MM.1S (cell line): ENCODE data around the gene ASCC3.
A peak's percentile ranks its signal among the peaks of the same experiment; 100 is the strongest.

Experiments
- DNase-seq: peaks from one replicate; pipeline ENCODE4 v3.0.0-alpha.2; 2015
- H2AFZ ChIP-seq: fragments of 300-600 bp; sonication (generic); 2 replicates; pipeline ENCODE4 v1.6.0; 2016; ENCODE audit warnings: antibody characterized with exemption, low read length
- H3F3A ChIP-seq: fragments of 300-600 bp; sonication (generic); 2 replicates; pipeline ENCODE4 v1.6.1; 2016; ENCODE audit warnings: mild to moderate bottlenecking, antibody characterized with exemption, low read length, moderate library complexity, mixed read lengths; ENCODE audit not compliant: insufficient read depth
- H3K27ac ChIP-seq: fragments of 300-600 bp; sonication (generic); 2 replicates; pipeline ENCODE4 v1.5.1; 2016; ENCODE audit warnings: mild to moderate bottlenecking, low read length
- H3K27me3 ChIP-seq: fragments of 300-600 bp; sonication (generic); replicated peaks from 2 replicates; pipeline ENCODE4 v1.6.0; 2016; ENCODE audit warnings: low read length; ENCODE audit not compliant: insufficient read depth
- H3K36me3 ChIP-seq: fragments of 300-600 bp; sonication (generic); replicated peaks from 2 replicates; pipeline ENCODE4 v1.6.1; 2016; ENCODE audit warnings: mild to moderate bottlenecking, low read length, mixed read lengths; ENCODE audit not compliant: insufficient read depth
- H3K4me1 ChIP-seq: fragments of 300-600 bp; sonication (generic); 2 replicates; pipeline ENCODE4 v1.6.1; 2016; ENCODE audit warnings: low read length, mixed read lengths
- H3K4me2 ChIP-seq: fragments of 300-600 bp; sonication (generic); 2 replicates; pipeline ENCODE4 v1.6.0; 2016; ENCODE audit warnings: low read depth, low read length
- H3K4me3 ChIP-seq: fragments of 300-600 bp; sonication (generic); 2 replicates; pipeline ENCODE4 v1.5.1; 2016; ENCODE audit warnings: low read length, mixed read lengths
- H3K79me2 ChIP-seq: fragments of 300-600 bp; sonication (generic); 2 replicates; pipeline ENCODE4 v1.6.1; 2016; ENCODE audit warnings: mixed run types, low read length, mixed read lengths
- H3K9ac ChIP-seq: fragments of 300-600 bp; sonication (generic); 2 replicates; pipeline ENCODE4 v1.6.1; 2016; ENCODE audit warnings: low read length, mixed read lengths
- H3K9me2 ChIP-seq: fragments of 300-600 bp; sonication (generic); replicated peaks from 2 replicates; pipeline ENCODE4 v1.6.1; 2016; ENCODE audit warnings: mild to moderate bottlenecking, low read length, mixed read lengths; ENCODE audit not compliant: insufficient read depth
- H3K9me3 ChIP-seq: fragments of 300-600 bp; sonication (generic); replicated peaks from 2 replicates; pipeline ENCODE4 v1.6.1; 2016; ENCODE audit warnings: mild to moderate bottlenecking, low read length, mixed read lengths; ENCODE audit not compliant: insufficient read depth
- H4K20me1 ChIP-seq: fragments of 300-600 bp; sonication (generic); 2 replicates; pipeline ENCODE4 v1.6.1; 2016; ENCODE audit warnings: mild to moderate bottlenecking, low read length, moderate library complexity, mixed read lengths; ENCODE audit not compliant: insufficient read depth
- EZH2 ChIP-seq: fragments of 300-600 bp; sonication (generic); optimal IDR thresholded peaks from 2 replicates; pipeline ENCODE3; 2017; ENCODE audit warnings: low read depth, mild to moderate bottlenecking, antibody characterized with exemption, low read length, mixed read lengths
- EZH2phosphoT487 ChIP-seq: fragments of 300-600 bp; sonication (generic); IDR thresholded peaks from 2 replicates; pipeline ENCODE4 v1.6.1; 2018; ENCODE audit warnings: antibody characterized with exemption, low read length
- TF ChIP-seq, protein P1 (sequence below): fragments of 300-600 bp; sonication (generic); IDR thresholded peaks from 2 replicates; pipeline ENCODE4 v1.5.1; 2016; ENCODE audit warnings: antibody characterized with exemption, low read length, mixed read lengths

ASCC3 gene

GRCh38 chr6:100460650-100461204 lies 420.4 kb downstream of the ASCC3 start:
- Histone ChIP-seq H3K9me2 (no peaks in the 10 kb centered on the region), H3K36me3 (no peaks in the 10 kb centered on the region), H3K4me3 (peak overlapping the region; percentile 45), H3K4me1 (0 out of 2 replicates have a peak, but pooled peaks cover 6% of the 10 kb centered on the region), H3K27ac (no peak overlapping the region), H2AFZ (no peak overlapping the region), H3K27me3 (peaks cover 11% of the 10 kb centered on the region), H4K20me1 (no peaks in the 10 kb centered on the region), H3F3A (no peaks in the 10 kb centered on the region), H3K79me2 (no peaks in the 10 kb centered on the region), H3K4me2 (peak overlapping the region; percentile 58; the same call in 1 of the 2 replicates), H3K9me3 (no peaks in the 10 kb centered on the region), H3K9ac (no peak overlapping the region)
- TF ChIP-seq EZH2phosphoT487: no peak
- TF ChIP-seq EZH2: no peak
- TF ChIP-seq, protein P1, sequence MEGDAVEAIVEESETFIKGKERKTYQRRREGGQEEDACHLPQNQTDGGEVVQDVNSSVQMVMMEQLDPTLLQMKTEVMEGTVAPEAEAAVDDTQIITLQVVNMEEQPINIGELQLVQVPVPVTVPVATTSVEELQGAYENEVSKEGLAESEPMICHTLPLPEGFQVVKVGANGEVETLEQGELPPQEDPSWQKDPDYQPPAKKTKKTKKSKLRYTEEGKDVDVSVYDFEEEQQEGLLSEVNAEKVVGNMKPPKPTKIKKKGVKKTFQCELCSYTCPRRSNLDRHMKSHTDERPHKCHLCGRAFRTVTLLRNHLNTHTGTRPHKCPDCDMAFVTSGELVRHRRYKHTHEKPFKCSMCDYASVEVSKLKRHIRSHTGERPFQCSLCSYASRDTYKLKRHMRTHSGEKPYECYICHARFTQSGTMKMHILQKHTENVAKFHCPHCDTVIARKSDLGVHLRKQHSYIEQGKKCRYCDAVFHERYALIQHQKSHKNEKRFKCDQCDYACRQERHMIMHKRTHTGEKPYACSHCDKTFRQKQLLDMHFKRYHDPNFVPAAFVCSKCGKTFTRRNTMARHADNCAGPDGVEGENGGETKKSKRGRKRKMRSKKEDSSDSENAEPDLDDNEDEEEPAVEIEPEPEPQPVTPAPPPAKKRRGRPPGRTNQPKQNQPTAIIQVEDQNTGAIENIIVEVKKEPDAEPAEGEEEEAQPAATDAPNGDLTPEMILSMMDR: peak; percentile 32
- no peak for DNase-seq

DNA sequence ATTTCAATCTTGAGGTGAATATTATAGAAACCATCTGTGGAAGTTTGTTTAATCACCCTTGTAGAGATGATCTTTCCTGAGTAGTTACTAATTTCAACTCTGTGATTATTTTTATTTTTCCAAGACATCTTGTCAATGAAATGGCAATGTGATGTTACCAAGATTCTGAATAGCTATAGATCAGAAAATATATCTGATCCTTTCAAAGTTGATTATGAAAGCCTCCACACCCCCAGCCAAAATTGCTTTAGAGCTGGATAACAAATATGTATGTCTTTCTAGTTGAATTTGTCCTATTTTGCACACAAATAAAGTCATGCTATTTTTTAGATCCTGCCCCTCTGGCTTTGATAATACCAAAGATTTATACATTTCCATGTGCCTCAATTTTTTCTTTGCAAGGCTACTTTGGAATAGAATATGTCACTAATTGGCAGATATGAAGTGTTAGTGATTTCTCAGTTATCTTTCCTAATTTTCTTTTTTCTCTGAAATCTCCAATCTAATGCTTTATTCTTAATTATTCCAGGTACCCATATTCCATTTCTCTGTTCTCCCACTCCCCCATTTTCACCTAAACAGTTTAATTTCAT lies 421.4 kb downstream of the ASCC3 start:
- Histone ChIP-seq H3K4me1 (0 out of 2 replicates have a peak, but pooled peaks cover 6% of the 10 kb centered on the region), H3K27me3 (peaks cover 7% of the 10 kb centered on the region; the same call in 1 of the 2 replicates), H3K27ac (no peak overlapping the region), H3K36me3 (no peaks in the 10 kb centered on the region), H3K79me2 (no peaks in the 10 kb centered on the region), H3K9me3 (no peaks in the 10 kb centered on the region), H3K9me2 (no peaks in the 10 kb centered on the region), H3K4me2 (no peak overlapping the region), H3K4me3 (no peak overlapping the region), H2AFZ (no peak overlapping the region), H3K9ac (no peak overlapping the region), H3F3A (no peaks in the 10 kb centered on the region), H4K20me1 (no peaks in the 10 kb centered on the region)
- DNase-seq: no peak
- TF ChIP-seq, protein P1: no peak
- TF ChIP-seq EZH2phosphoT487 (no peak), EZH2 (no peak)

DNA sequence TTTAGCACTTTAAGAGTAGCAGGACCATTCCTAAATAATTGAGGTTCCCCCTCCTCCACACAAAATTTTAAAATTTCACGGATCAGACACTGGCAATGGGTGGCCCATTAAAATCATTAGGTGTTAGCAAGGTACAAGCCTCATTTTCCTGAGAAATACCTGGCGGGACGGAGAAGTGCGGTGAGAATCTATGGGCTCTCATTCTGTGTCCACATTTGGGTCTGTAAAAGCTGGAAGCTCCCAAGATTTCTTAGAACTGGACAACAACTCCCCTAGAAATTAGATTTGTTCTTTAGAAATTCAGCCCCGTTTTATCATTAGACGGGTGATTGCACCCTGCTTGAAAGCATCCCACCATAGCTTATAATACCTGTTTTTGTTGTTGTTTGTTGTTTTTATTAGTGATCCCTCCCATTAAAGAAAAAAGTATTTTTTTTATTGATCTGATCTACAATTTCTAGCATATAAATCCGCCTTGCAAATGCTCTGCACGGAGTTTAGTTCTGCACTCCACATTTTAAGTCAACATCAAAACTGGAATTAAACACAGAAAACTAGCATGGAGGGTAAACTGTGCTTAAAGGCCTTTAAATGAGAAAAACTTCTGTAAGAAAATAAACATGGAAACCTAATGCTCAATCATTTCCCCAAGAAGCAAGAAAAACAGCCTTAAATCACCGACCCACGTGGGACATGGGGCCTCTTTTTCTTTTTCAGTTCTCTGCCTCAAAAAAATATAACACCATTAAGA lies 422.1 kb downstream of the ASCC3 start:
- Histone ChIP-seq H3F3A (no peaks in the 10 kb centered on the region), H2AFZ (no peak overlapping the region), H3K79me2 (no peaks in the 10 kb centered on the region), H3K4me2 (no peak overlapping the region), H4K20me1 (no peaks in the 10 kb centered on the region), H3K36me3 (no peaks in the 10 kb centered on the region), H3K9me2 (no peaks in the 10 kb centered on the region), H3K27ac (no peak overlapping the region), H3K27me3 (peaks cover 7% of the 10 kb centered on the region; the same call in 1 of the 2 replicates), H3K4me1 (0 out of 2 replicates have a peak, but pooled peaks cover 6% of the 10 kb centered on the region), H3K4me3 (no peak overlapping the region), H3K9me3 (no peaks in the 10 kb centered on the region), H3K9ac (no peak overlapping the region)
- TF ChIP-seq EZH2phosphoT487 (no peak), EZH2 (no peak)
- TF ChIP-seq, protein P1: no peak
- no peak for DNase-seq
